ENCODE results near the gene TM9SF4. TPM values are rescaled to one million over a fixed set of nuclear protein-coding genes. Genes with fewer than 3 reads are reported as not detected.

The TM9SF4 gene
- polyA plus RNA-seq, 1 experiment: 75.6 TPM

- no peaks in the 10 kb centered on the region for H3K27me3 ChIP-seq (ENCODE audit: control insufficient read depth, insufficient read depth, low read length)
- CTCF ChIA-PET: interaction anchor here (0.6 kb wide), 1 partner anchor 345 kb away, joined by 5 read pairs; no protein-coding TSS in a partner anchor
- no peak for DNase-seq (ENCODE audit: low read depth, low spot score)
- H3K27ac ChIP-seq (ENCODE audit: low read depth, low read length): no peak overlapping the region
- TF ChIP-seq, protein P1, sequence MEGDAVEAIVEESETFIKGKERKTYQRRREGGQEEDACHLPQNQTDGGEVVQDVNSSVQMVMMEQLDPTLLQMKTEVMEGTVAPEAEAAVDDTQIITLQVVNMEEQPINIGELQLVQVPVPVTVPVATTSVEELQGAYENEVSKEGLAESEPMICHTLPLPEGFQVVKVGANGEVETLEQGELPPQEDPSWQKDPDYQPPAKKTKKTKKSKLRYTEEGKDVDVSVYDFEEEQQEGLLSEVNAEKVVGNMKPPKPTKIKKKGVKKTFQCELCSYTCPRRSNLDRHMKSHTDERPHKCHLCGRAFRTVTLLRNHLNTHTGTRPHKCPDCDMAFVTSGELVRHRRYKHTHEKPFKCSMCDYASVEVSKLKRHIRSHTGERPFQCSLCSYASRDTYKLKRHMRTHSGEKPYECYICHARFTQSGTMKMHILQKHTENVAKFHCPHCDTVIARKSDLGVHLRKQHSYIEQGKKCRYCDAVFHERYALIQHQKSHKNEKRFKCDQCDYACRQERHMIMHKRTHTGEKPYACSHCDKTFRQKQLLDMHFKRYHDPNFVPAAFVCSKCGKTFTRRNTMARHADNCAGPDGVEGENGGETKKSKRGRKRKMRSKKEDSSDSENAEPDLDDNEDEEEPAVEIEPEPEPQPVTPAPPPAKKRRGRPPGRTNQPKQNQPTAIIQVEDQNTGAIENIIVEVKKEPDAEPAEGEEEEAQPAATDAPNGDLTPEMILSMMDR (IDR thresholded peaks at IDR 0.05; ENCODE audit: low read depth, low read length): no peak
- H3K4me3 ChIP-seq (ENCODE audit: low read depth, low read length): no peak overlapping the region
- POLR2A ChIA-PET: no interaction called here
- no peaks in the 10 kb centered on the region for H3K9me3 ChIP-seq (ENCODE audit: control insufficient read depth, insufficient read depth, low read length)
Observed at GRCh38 chr20:32201977-32202363, 92.5 kb downstream of the TM9SF4 start.

DNA sequence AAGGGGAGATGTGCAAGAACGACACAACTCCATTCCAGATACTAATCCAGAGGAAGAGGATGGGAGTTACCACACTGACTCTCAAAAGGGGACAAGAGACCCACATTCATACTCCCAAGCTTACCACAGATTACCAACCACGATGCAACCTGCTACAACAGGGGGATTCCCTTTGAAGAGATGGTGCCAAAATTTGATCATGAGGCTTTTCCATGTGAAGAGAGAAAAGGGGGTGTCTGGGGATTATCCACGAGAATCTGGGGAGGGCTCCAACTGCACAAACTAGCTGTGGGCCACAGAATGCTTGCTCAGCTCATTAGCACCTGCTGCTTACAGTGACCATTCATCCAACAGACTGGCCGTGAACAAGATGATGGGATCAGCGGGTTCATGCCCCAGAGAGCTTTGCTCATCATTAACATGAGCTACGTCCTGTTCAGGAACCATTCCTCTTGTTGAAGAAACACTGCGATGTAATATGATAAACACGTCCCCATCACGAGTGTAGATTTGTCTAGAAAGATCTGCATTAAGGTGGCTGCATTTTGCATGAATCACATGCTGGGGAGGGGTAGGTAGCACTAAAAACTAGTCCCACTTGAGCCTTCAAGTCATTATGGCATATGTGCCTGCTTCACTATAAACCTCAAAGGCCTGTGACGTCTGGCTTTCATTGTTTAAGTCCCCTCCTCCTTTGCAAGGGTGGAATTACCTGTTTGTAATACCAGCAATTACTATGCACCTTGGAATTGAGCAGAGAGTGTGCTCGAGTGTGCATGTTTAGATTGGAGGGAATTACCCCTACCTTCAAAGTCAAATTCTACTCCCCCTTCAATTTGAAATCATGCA lies 94.1 kb downstream of the TM9SF4 start:
- no peak for DNase-seq (ENCODE audit: low read depth, low spot score)
- TF ChIP-seq, protein P1 (IDR thresholded peaks at IDR 0.05; ENCODE audit: low read depth, low read length): no peak
- Histone ChIP-seq H3K27ac (ENCODE audit: low read depth, low read length) (no peak overlapping the region), H3K4me3 (ENCODE audit: low read depth, low read length) (no peak overlapping the region), H3K9me3 (ENCODE audit: control insufficient read depth, insufficient read depth, low read length) (no peaks in the 10 kb centered on the region), H3K27me3 (ENCODE audit: control insufficient read depth, insufficient read depth, low read length) (no peaks in the 10 kb centered on the region)
- ChIA-PET POLR2A (interaction anchor here (0.6 kb wide), 1 partner anchor 154 kb away, joined by 3 read pairs; the partner anchor contains the start of gene ASXL1), CTCF (no interaction called here)

DNA sequence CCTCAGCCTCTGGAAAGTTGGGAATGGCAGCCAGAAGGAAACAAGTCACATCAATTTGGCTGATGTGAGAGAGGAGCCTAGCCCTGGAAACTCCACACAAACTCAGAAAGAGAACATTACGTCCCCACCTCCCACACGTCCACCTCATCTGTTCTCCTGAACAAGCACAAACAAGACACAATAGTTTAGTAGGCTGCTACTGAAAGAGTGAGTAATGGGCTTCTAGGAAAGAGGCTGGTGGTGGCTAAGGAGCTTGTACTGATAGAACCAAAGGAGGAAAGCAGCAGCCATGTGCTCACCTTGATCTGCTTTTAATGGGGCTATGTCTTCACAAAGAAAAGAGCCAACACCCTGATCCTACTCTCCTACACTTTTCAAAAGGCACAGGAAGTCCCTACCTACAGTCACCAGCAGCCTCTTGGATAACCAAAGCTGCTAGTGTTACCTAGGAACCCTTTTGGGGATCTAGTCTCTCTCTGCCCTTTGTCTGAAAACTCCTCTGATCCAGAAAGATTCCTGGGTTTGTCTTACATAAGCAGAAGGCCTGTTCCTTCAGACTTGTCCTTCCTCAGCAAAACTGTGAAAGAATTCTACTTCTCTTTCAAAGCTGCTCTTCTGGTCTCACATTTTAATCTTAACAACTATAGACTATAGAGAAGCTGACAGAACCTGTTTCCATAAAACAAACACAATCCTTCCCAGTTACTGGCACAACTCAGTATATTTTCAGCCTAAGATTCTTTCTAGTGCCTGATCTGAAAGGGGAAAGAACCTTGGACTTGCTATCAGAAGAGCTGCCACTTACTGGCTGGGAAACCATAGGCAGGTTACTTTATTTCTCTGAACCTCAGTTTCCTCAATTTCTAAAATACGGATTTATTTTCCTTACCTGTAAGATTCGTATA lies 94.9 kb downstream of the TM9SF4 start:
- H3K4me3 ChIP-seq (ENCODE audit: low read depth, low read length): no peak overlapping the region
- TF ChIP-seq, protein P1 (IDR thresholded peaks at IDR 0.05; ENCODE audit: low read depth, low read length): no peak
- ChIA-PET CTCF (no interaction called here), POLR2A (interaction anchor here (0.6 to 1.0 kb wide), 2 partner anchors 95 to 153 kb away, joined by 3 read pairs; partner anchors contain the start of genes ASXL1 and TM9SF4)
- H3K27me3 ChIP-seq (ENCODE audit: control insufficient read depth, insufficient read depth, low read length): no peaks in the 10 kb centered on the region
- no peaks in the 10 kb centered on the region for H3K9me3 ChIP-seq (ENCODE audit: control insufficient read depth, insufficient read depth, low read length)
- peak overlapping the region; percentile 31 for H3K27ac ChIP-seq (ENCODE audit: low read depth, low read length)
- DNase-seq (ENCODE audit: low read depth, low spot score): no peak

DNA sequence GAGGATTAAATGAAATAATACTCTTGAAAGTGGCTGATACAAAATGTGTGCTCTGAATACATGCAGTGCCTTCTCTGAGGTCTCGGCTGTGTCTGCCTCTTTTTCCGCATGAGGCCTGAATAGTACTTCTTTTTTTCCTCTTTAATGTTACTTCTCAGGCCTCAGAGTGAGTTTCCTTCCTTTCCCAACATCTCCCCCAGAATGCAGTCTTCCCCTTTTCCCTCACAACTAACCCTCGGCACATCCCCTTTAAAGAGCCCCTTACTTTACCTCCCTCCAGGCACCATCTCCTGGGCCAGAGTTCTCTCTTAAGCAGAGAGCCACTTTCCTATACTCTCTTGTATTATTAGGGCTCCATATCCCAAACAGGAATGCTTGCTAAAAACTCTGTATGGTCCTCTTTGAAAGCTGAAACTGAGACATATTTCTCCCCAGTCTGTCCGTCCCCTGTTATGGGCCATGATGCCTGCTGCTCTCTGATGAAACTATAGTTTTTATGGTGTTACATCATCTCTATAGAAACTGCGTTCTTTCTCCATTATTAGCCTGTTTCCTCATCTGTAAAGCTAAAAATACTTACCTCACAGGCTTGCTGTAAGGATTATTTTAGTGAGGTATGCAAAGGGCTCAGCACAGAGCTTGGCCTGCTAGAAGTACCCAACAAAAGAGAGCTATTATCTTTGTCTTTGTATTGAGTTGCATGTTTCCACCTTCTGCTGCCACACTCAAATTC lies 95.8 kb downstream of the TM9SF4 start:
- Histone ChIP-seq H3K27me3 (ENCODE audit: control insufficient read depth, insufficient read depth, low read length) (no peaks in the 10 kb centered on the region), H3K9me3 (ENCODE audit: control insufficient read depth, insufficient read depth, low read length) (no peaks in the 10 kb centered on the region), H3K4me3 (ENCODE audit: low read depth, low read length) (no peak overlapping the region), H3K27ac (ENCODE audit: low read depth, low read length) (no peak overlapping the region)
- ChIA-PET POLR2A (interaction anchor here (0.7 to 1.0 kb wide), 2 partner anchors 96 to 483 kb away, joined by 3 read pairs; partner anchors contain the start of genes BCL2L1 and TM9SF4), CTCF (no interaction called here)
- TF ChIP-seq, protein P1 (IDR thresholded peaks at IDR 0.05; ENCODE audit: low read depth, low read length): no peak
- DNase-seq (ENCODE audit: low read depth, low spot score): no peak
